ENCODE results near the gene FHIT.

FHIT gene

DNA sequence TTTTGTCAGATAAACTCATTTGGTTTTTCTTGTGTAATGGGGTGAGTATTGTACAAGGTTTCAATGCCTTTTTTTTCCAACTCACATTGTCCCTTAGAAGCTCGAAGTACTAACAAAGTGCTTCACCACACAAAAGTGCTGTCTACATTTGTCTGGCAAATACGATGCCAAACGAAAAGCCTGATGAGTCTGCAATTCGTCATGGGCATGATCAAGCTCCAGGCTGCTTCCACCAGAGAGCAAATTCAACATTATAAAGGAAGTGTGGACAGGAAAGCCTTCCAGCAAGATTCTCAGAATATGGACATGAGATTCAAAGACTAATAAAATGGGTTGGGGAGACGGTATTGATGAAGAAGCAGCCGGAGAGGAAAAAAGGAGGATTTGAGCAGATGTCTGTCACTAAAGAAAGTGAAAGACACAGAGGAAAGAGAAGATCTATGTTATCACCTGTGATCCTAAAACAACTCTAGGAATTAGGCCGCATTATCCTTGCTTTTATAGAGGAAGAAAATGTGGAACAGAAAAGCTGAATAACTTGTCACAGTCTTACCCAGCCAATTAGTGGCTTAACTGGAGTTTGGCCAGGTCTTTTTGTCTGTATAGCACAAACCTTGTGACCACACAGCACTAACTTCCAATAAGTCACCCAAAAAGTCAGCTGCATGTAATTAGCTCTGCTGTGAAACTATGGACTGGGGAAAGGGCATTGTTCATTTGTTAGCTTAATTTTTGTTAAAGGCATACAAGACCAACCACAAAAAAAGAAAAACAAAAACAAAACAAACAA lies 494.8 kb downstream of the FHIT start:
- no peak for DNase-seq

- DNase-seq: no peak
These were observed 496.2 kb downstream of the FHIT start for GRCh38 chr3:60755094-60755493.

- no peak for DNase-seq
These were observed 496.6 kb downstream of the FHIT start for GRCh38 chr3:60754617-60755016.

- DNase-seq: no peak
These were observed 498.4 kb downstream of the FHIT start for GRCh38 chr3:60752809-60753208.

DNA sequence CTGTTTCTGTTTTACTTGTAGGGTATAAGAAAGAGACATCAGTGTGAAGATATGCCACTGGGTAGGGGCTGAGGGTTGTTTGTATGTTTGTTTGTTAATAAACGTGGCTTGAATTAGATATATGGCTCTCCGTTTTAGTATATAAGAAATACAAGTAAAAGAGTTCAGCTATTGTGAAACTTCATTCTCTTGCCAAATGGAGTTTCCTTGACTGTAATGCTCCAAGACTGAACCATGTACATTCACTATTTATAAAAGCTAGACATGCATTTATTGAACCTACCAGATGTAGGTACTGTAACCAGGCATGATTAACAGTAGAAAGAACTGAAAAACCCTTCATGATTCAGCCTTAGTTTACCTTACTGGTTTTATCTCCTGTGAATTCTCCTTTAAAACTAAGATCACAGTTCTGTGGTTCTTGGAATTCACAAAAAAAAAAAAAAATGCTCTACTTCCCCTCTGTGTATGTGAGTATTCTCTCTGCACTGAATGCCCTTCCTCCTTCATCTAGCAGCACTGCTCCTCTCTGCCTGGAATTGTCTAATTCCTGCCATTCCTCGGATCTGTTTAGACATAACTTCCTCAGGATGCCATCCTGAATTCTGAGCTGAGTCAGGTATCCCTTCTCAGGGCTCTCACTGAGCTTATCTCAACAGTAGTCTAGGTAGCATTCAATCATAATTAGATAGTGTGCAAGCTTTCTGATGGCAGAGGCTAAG lies 504.4 kb downstream of the FHIT start:
- DNase-seq: no peak

GRCh38 chr3:60746043-60746638 lies 505.1 kb downstream of the FHIT start:
- no peak for DNase-seq

DNA sequence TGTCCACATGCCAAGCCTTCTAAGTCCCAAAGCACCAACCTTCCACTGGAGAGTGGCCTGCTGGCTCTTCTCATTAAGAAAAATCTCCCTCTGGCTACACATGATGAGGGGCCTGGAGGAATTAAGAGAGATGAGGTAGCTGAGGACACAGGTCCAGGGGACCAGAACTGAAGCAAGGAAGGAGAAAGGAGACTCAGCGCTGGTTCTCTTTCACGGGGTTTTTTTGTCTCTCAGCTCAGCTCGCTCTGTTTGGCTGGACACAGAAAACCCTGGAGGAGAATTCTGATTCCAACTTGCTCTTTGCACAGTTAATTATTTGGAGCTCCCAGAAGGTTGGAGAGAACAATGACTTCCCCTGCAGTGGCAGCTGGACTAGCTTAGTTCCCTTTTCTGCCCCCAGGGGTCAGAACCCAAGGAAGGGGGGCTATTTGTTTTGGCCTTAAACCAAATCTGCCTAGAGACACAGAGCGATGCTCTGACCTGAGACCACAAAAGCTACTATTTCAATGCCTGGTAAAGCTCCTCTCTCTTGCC lies 507.6 kb downstream of the FHIT start:
- DNase-seq: peak; percentile 52

GRCh38 chr3:60742606-60743145 lies 508.6 kb downstream of the FHIT start:
- no peak for DNase-seq

DNA sequence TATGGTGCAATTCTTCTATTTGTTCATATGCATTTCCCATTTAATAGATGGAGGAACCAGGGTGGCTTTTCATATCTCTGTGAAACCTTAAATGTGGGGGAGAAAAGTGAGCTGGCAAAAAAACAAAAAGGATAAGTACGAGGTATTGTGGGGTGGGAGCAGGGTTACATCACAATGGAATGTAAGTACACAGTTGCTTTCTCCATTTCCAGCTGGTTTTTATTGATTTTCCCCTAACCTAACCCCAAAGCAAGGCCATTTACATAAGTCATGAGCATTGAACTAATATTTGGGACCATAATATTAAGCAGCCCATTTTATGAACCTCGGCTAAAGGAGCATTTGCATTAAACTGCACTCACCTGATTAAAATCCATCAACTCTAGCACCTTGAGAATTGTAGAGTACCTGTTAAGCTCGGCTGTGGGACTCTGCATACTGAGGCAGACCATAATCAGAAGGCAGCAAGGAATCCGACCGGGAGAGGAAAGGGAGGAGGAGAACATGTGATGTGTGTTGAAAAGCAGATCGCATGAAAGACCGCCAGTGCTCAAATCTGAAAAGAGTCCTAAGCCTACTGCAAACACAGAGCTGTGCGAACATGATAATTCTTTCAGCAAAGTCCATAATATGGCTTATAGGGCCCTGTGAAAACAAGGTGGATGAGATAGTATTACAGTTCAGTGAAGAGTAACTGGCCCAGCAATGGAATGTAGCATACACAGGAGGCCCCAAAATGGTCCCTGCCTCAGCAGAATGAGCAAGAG lies 513.4 kb downstream of the FHIT start:
- no peak for DNase-seq

DNA sequence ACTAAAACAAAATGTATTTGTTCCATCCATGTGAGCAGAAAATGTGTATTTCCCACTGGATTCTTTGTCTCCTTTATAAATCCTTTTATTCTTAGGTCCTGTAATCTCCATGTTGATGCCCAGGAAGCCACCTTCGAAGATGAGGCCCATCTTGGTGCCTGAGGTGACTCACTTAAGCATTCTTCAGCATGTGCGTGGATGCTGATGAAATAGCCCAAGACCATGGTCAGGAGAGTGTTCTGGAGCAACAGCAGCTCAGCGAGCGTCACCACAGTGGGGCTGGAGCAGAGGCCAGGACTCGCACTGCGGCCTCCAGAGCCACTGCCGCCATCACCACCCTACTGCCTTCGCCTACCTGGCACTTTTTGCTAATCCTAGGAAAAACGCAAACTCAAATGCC lies 520.9 kb downstream of the FHIT start:
- no peak for DNase-seq

DNA sequence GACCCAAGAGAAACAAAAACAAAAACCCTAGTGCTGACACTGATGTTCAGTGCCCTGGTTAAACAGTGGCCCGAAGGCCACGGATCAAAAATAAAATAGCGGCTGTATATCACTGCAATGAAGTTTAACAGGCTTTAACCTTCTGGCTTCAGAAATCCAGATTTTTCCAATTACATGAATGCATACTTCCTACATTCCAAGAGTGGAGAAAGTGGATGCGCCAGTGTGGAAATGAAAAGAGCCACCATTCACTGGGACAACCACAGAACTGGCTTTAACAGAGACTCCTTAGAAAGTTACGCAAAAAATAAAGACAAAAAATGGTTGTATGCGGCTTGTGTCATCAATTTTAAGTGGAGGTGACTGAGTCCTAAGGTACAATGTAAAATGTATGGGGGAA lies 522.2 kb downstream of the FHIT start:
- no peak for DNase-seq

- no peak for DNase-seq
These were observed 523.2 kb downstream of the FHIT start for GRCh38 chr3:60728006-60728405.

- DNase-seq: no peak
These were observed 530.5 kb downstream of the FHIT start for GRCh38 chr3:60720736-60721135.

- no peak for DNase-seq
These were observed 534.7 kb downstream of the FHIT start for GRCh38 chr3:60716573-60716972.

DNA sequence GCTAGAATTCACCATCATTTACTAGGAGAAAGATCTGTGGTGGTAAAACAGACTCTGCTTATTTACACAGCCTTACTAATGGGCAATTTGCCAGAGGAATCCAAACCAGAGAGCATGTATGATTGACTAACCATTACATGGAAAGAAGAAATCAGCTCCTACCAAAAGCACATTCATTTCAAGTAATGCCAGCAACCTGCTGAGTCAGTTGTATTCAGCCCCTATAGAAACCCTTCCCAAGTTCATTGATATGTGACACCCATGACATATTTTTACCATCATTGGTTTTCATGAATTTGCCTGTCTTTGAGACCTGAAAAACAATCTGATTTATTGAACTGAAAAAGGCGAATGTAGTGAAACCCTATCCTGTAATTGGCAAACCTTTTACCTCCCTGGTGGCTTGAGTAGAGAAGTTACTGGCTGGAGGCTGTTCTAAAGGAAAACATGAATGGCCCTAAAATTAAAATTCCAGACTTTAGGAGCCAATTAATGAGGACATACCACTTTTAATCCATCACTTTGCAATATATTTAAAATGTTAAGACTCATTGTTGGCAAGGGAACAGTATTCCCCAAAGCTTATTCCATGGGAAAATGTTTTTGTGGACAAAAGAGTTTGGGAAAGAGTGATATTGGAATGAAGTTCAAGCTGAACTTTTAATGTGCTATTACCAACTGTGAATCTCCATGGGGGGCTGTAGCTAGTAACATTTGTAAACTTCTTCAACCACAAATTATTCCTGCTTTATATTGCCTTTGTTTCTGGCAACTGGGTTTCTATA lies 542.9 kb downstream of the FHIT start:
- DNase-seq: no peak

GRCh38 chr3:60707452-60708020 lies 543.7 kb downstream of the FHIT start:
- no peak for DNase-seq

DNA sequence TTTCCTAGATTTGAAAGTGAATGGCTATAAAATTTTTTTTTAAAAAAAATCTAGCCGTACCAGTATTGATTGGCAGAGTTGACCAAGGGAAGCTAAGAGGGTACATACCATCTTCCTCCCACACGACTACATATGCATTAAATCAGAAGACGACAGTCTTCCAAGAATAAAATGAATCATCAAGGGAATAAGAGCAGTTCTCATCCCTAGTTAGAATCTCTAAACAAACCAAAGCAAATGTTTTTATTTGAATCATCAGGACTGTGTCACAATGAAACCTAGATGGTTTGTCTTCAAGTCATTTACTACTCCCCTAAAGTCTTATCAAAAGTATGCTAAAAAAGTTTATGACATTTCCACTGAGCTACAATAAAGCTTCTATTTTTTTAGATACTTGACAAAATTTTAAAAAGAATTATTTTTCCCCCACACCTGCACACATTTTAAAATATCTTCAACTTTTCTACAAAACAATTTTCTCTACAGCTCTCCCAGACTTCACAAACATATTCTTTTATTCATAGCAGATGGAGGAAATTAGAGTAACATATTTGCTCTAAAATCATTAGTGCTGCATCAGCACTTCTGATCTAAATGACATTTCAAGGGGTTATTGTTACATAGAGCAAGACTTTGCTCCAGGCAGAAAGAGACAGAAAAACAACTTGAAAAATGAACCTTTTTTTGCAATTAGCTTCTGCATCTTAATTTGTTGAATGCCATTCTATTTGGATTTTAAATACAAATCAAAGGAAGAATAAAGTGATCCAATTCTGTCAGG lies 547.1 kb downstream of the FHIT start:
- no peak for DNase-seq

DNA sequence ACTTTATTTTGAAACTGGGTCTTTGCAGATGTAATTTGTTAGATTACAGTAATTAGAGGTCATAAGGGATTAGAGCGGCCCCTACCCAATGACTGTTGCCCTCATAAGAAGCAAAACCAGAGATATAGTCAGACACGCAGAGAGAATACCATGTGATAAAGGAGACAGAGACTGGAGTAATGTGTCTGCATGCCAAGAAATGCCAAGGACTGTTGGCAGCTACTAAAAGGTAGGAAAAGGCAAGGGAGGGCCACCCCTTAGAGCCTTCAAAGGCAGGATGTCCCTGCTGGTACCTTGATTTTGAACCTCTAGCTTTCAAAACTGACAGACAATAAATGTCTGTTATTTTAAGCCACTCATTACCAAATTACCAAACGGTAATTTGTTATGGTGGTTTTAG lies 548.2 kb downstream of the FHIT start:
- no peak for DNase-seq

DNA sequence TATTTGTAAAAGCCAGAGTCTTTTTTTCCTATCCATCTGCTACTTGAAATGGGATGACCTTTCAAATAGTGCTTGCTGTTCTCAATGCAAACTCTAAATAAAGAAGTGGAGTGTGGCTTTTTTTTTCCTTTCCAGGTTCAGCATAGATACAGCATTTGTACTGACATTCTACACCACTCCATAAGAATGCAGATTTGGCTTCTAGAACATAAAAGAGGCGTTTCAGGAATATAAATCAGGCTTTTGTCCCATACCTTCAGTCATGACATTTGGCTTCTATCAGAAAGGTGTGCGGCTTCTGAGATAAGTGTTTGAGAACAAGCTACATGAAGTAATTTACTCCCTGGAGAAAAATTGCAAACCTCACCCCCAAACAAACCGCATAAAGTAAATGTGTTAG lies 553.1 kb downstream of the FHIT start:
- no peak for DNase-seq

DNA sequence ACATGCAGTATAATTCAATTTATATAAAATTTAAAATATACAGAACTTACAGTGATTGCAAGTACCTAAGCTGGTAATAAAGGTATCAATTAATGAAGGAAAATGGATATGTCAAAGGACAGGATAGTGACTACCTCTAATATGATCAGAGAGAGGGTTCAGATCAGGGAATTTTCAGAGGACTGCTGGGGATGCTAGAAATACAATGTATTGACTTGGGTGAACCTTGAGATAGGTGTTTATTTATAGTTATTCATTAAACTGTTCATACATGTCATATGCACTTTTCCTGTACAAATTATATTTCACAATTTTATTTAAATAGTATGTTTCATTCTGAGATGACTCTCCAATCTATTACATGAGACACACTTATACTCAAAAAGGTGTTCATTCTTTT lies 554.1 kb downstream of the FHIT start:
- DNase-seq: no peak
